Left cardiac atrium (tissue), 4 donors: ENCODE data around the gene PELI3. TPM values are rescaled to one million over a fixed set of nuclear protein-coding genes. Genes with fewer than 3 reads are reported as not detected.
A peak's percentile ranks its signal among the peaks of the same experiment; 100 is the strongest.

Source experiments
- ATAC-seq, 2 donors: fragments of 200-7000 bp; cut with Tn5 transposase; one replicate each; pipeline ENCODE4 v1.9.1; 2020; ENCODE audit warnings: mild to moderate bottlenecking in 2 of 2, moderate library complexity in 2 of 2
- DNase-seq: peaks from one replicate; pipeline ENCODE4 v3.0.0-alpha.2; 2020
- intact Hi-C, 2 donors: fragments of 100-400 bp; cut with DNase I; formaldehyde crosslinking; loops; one replicate each; pipeline versions ENCODE4 v1.14.1 to v1.15.1; 2022 to 2023
- total RNA-seq, 2 donors: library from RNA; stranded (reverse); fragmentation: NEBNext Ultra II Directional; extraction: Animal tissue kit (Norgen Biotek cat#: 25700); gene quantifications; one replicate each; pipeline ENCODE4 v1.2.1, GENCODE V29; 2021
- donor health status: DM: no; HTN: yes; CAD: no.
- donor health status: DM: no; HTN: yes; CAD: no; lungs with severe emphysema.
- donor health status: DM: yes; HTN: yes; CAD: no.
- donor health status: Dilated cardiomyopathy.

The PELI3 gene
- total RNA-seq, 2 donors from 2014 or later = 9.1 to 11.0 TPM

DNA sequence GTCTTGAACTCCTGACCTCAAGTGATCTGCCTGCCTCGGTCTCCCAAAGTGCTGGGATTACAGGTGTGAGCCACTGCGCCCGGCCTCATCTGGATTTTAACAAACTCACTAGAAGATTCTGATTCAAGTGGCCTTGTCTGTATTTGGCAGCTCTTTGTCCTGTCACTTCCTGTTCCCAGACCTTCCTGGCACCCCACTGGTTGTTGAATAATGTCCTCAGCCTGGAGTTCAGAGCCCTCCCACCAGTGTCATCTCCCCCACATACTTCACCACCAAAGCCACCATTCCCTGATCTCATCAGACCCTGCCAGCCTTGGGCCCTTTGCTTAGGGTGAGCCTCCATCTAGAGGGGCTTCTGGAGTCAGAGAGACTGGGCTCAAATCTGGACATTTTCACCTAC lies 3.3 kb downstream of the PELI3 start:
- DNase-seq (no peak), ATAC-seq (no peak)
- intact Hi-C loops = no loop called here

GRCh38 chr11:66471142-66471541 lies 4.4 kb downstream of the PELI3 start:
- no peak for DNase-seq
- intact Hi-C loops = no loop called here
- ATAC-seq = no peak

DNA sequence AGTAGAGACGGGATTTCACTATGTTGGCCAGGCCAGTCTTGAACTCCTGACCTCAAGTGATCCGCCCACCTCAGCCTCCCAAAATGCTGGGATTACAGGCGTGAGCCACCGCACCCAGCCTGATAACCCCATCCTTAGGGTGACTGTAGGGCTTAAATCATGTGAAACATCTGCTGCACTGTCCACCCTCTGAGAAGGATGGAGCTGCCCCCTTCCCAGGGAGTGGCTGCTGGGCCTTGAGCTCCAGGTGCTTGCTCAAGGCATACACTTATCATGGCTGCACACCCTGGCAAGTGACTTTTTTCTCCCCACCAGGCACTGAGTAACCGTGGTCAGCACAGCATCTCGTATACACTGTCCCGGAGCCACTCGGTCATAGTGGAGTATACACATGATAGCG lies 5.3 kb downstream of the PELI3 start:
- DNase-seq (no peak), ATAC-seq (no peak)
- intact Hi-C loops = no loop called here

DNA sequence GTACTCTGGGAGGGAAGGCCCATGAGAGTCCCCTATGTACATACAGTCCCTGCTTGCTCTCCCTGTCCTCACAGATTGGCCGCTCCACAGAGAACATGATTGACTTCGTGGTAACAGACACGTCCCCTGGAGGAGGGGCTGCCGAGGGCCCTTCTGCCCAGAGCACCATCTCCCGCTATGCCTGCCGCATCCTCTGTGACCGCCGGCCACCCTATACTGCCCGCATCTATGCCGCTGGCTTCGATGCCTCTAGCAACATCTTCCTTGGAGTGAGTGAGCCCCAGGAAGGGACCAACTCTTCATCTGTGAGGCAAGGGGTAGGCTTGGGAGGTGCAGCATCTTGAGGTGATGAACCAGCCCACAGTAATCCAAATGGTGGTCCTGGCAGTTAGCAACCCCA lies 6.5 kb downstream of the PELI3 start:
- ATAC-seq = no peak
- DNase-seq = no peak
- intact Hi-C loops = no loop called here

DNA sequence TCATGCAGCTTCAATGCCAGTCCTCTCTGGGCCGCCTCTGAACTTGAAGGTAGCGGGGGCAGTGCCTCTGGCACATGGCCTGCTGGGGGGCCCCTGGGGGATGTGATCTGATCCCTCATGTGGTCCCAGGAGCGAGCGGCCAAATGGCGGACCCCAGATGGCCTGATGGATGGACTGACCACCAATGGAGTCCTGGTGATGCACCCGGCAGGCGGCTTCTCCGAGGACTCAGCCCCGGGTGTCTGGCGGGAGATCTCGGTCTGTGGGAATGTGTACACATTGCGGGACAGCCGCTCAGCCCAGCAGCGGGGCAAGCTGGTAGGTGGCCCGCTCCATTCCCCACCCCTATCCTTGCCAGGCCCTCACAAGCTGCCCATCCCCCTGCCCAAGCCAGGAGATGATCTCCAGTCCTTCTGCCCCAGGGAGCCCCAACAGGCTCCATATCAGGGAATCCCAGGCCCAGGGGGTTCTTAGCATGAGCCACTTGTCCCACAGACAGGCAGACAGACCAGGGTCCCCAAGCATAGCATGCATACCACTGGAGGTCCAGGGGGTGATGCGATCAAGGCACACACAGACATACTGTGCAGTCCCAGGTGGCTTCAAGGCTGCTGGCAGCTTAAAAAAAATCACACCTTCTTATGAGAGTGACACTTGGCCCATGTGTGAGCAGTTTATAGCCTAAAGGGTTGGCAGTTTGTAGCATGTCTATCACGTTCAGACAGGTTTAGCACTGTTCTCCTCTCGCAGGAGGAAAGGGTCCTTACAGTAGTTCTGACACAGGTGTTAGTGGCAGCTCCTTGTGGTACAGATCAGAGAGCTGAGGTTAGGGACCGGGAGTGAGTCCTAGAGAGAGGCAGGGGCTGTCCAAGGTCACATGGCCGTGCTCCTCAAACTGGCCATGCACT lies 7.2 kb downstream of the PELI3 start:
- DNase-seq = no peak
- intact Hi-C loops = no loop called here
- ATAC-seq = no peak

DNA sequence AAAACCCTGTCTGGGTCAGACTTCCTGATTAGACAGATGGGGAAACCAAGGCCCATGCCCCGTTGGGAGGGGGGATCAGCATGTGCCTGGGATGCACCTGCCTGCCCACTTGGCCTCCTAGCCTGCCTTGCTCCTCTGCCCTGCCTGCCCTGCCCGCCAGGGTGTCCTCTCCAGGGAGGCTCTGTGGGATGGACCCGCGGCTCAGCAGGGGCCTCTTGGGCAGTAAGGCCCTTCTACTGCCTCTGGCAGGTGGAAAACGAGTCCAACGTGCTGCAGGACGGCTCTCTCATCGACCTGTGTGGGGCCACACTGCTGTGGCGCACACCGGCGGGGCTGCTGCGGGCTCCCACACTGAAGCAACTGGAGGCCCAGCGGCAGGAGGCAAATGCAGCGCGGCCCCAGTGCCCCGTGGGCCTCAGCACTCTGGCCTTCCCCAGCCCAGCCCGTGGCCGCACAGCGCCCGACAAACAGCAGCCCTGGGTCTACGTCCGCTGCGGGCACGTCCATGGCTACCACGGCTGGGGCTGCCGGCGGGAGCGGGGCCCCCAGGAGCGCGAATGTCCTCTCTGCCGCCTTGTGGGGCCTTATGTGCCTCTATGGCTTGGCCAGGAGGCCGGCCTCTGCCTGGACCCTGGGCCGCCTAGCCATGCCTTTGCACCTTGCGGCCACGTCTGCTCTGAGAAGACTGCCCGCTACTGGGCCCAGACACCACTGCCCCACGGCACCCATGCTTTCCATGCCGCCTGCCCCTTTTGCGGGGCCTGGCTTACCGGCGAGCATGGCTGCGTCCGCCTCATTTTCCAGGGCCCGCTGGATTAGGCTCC lies 8.9 kb downstream of the PELI3 start:
- no peak for ATAC-seq
- DNase-seq = no peak
- intact Hi-C loops = no loop called here

- DNase-seq (no peak), ATAC-seq (no peak)
- intact Hi-C loops = no loop called here
These were observed 9.6 kb downstream of the PELI3 start for GRCh38 chr11:66476173-66476840.

DNA sequence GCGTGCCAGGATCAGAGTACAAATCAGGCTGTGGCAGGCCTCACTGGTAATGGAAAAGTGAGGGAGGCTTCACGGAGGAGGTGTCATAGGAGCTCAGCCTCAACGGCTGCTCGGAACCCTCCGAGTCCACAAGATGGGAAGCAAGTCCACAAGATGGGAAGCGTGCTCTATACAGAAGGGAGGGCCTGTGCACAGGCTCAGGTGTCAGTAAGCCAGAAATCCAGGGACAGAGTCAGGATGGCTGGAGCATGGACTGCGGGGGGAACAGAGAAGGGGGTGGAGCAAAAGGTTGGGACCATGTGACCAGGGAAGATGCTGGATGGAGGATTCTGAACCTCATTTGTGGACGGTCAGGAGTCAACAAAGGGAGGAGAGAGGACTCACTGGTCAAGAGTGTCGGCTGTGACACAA lies 10.1 kb downstream of the PELI3 start:
- intact Hi-C loops = no loop called here
- ATAC-seq (no peak), DNase-seq (no peak)

GRCh38 chr11:66477263-66478201 lies 10.8 kb downstream of the PELI3 start:
- ATAC-seq (no peak), DNase-seq (no peak)
- intact Hi-C loops = no loop called here

GRCh38 chr11:66478729-66479393 lies 12.2 kb downstream of the PELI3 start:
- intact Hi-C loops = no loop called here
- DNase-seq (no peak), ATAC-seq (no peak)

- peak; percentile 60 for DNase-seq
- ATAC-seq = peak; percentile 39 to 46
- intact Hi-C loops = no loop called here
These were observed 12.8 kb downstream of the PELI3 start for GRCh38 chr11:66479394-66480116.

DNA sequence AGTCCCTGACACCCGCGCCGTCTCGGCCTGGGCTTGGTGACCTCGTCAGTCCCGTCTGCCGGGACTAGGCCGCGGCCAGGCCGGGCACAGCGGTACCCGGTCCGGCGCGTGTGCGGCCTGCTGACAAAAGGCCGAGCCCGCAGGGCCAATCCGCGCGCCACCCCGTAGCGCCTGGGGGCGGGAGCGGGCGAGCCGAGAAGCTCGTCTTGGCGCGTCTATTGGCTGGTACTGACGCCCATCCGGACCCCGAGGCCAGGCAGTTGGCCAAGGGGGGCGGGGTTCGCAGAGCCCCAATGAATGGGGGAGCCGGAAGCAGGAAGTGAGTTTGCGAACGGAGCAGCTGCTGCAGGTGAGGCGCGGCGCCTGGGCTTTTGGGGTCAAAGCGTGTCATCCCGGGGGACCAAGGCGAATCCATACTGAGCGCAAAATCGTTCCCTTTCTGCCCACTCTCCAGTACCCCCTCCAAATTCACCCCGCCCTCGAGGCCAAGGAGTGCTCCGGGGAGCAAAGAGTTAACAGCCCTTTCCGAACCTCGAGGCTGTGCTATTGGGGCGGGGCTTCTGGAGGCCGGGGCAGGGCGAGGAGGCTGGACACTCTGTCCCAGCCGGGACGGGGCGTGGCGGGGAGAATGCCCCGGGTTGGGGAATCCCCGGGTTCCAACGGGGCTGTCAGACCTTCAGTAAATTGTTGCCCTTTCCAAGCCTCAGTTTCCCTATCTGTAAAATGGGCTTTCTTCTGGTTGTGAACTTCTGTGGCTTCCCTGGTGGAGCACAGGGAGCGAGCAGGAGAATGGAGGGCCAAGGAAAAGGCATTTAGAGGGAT lies 13.6 kb downstream of the PELI3 start, which contains the start of gene DPP3:
Gene DPP3 (plus strand): TSS at position 318 of the 822 bp plus-strand sequence. CDS start 1,767 bp downstream, outside the sequence.
- peak; percentile 96 to 98 for ATAC-seq
- intact Hi-C loops = no loop called here
- DNase-seq = peak; percentile 98

- DNase-seq = no peak
- intact Hi-C loops = no loop called here
- ATAC-seq = no peak
These were observed 18.2 kb downstream of the PELI3 start for GRCh38 chr11:66484806-66485380.

DNA sequence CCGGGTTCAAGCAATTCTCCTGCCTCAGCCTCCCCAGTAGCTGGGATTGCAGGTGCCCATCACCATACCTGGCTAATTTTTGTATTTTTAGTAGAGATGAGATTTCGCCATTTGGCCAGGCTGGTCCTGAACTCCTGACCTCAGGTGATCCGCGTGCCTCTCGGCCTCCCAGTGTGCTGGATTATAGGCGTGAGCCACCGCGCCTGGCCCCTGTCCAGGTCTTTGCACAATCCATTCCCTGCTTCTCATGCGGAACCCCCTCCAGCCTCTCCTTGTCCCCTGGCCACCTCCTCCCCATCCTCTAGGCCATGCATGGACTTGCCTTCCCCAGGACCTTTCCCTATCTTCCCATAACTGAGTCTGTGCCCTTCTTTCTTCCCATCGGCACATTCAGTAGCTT lies 22.3 kb downstream of the PELI3 start:
- ATAC-seq (no peak), DNase-seq (no peak)
- intact Hi-C loops = no loop called here

- ATAC-seq = no peak
- intact Hi-C loops = no loop called here
- no peak for DNase-seq
These were observed 22.9 kb downstream of the PELI3 start for GRCh38 chr11:66489636-66490035.

GRCh38 chr11:66491315-66491935 lies 24.7 kb downstream of the PELI3 start:
- ATAC-seq = no peak

More at GRCh38 chr11:66491315-66491935, 24.7 kb downstream of the PELI3 start:
- intact Hi-C loops = no loop called here
- no peak for DNase-seq
